WTC11 (cell line): ENCODE measurements around the gene CD28. TPM values are rescaled to one million over a fixed set of nuclear protein-coding genes. Genes with fewer than 3 reads are reported as not detected.

Source experiments
- GRHL2 ChIP-seq: fragments of 250-450 bp; sonication (Bioruptor Pico); IDR thresholded peaks from 2 replicates; pipeline ENCODE4 v1.8.0; 2022; ENCODE audit warnings: mild to moderate bottlenecking, moderate library complexity; ENCODE audit not compliant: insufficient replicate concordance, severe bottlenecking
- IRF2 ChIP-seq: sonication (generic); formaldehyde crosslinking; IDR thresholded peaks from 2 replicates; pipeline ENCODE4 v1.8.0; 2022; ENCODE audit warnings: low read depth, missing genetic modification reagents, borderline replicate concordance
- KAT7 ChIP-seq: sonication (generic); formaldehyde crosslinking; IDR thresholded peaks from 2 replicates; pipeline ENCODE4 v1.8.1; 2023; ENCODE audit warnings: missing genetic modification reagents, mild to moderate bottlenecking, borderline replicate concordance
- NFE2L1 ChIP-seq: sonication (generic); formaldehyde crosslinking; IDR thresholded peaks from 2 replicates; pipeline ENCODE4 v1.8.1; 2023; ENCODE audit warnings: missing genetic modification reagents
- NR1H2 ChIP-seq: sonication (generic); formaldehyde crosslinking; IDR thresholded peaks from 2 replicates; pipeline ENCODE4 v1.9.0; 2021; ENCODE audit warnings: mild to moderate bottlenecking, moderate library complexity, missing genetic modification reagents
- NR3C1 ChIP-seq: sonication (generic); formaldehyde crosslinking; conservative IDR thresholded peaks from 2 replicates; pipeline ENCODE4 v1.8.1; 2023; ENCODE audit warnings: low read depth, mild to moderate bottlenecking, missing genetic modification reagents
- TCF7 ChIP-seq: sonication (generic); formaldehyde crosslinking; IDR thresholded peaks from 2 replicates; pipeline ENCODE4 v1.8.0; 2022; ENCODE audit warnings: mild to moderate bottlenecking, low read depth, missing genetic modification reagents, moderate library complexity
- ZNF219 ChIP-seq: sonication (generic); formaldehyde crosslinking; IDR thresholded peaks from 2 replicates; pipeline ENCODE4 v1.8.0; 2023; ENCODE audit warnings: missing genetic modification reagents, mild to moderate bottlenecking, borderline replicate concordance
- ZNF232 ChIP-seq: sonication (generic); formaldehyde crosslinking; IDR thresholded peaks from 2 replicates; pipeline ENCODE4 v1.8.0; 2022; ENCODE audit warnings: mild to moderate bottlenecking, missing genetic modification reagents
- total RNA-seq: library from RNA; stranded (reverse); gene quantifications from 3 replicates; pipeline ENCODE4 v1.2.3, GENCODE V29; 2021
- TF ChIP-seq, protein P1 (sequence below): fragments of 250-450 bp; sonication (Bioruptor Pico); IDR thresholded peaks from 2 replicates; pipeline ENCODE4 v1.9.0; 2021; ENCODE audit warnings: mild to moderate bottlenecking, borderline replicate concordance
- TF ChIP-seq, protein P2 (sequence below): sonication (generic); formaldehyde crosslinking; IDR thresholded peaks from 2 replicates; pipeline ENCODE4 v1.8.0; 2022; ENCODE audit warnings: mild to moderate bottlenecking, missing genetic modification reagents
- TF ChIP-seq, protein P3 (sequence below): sonication (generic); formaldehyde crosslinking; IDR thresholded peaks from 2 replicates; pipeline ENCODE4 v1.8.1; 2023; ENCODE audit warnings: mild to moderate bottlenecking, moderate library complexity, missing genetic modification reagents
- TF ChIP-seq, protein P4 (sequence below): sonication (generic); formaldehyde crosslinking; IDR thresholded peaks from 2 replicates; pipeline ENCODE4 v1.8.1; 2022; ENCODE audit warnings: missing genetic modification reagents, borderline replicate concordance
- TF ChIP-seq, protein P5 (sequence below): sonication (generic); formaldehyde crosslinking; IDR thresholded peaks from 2 replicates; pipeline ENCODE4 v1.8.0; 2022; ENCODE audit warnings: missing genetic modification reagents

CD28 gene
- total RNA-seq, 1 experiment from 2014 or later = 0.11 TPM

DNA sequence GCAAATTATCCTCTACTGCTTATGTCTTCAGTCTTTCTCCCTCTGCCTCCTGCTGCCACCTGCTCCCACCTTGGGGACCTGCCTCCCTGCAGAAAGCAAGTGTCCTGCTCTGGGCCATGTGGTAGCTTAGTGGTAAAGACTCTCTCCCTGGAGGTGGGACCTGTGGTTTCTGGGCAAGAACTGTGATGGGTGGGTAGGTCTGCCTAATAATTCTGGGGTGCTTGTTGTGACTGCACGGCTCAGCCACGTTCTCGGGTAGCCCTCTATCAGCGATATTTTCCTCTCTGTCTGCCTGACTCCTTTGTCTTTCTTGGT is 16.4 kb upstream of the CD28 start (continued):
- TF ChIP-seq, protein P1, sequence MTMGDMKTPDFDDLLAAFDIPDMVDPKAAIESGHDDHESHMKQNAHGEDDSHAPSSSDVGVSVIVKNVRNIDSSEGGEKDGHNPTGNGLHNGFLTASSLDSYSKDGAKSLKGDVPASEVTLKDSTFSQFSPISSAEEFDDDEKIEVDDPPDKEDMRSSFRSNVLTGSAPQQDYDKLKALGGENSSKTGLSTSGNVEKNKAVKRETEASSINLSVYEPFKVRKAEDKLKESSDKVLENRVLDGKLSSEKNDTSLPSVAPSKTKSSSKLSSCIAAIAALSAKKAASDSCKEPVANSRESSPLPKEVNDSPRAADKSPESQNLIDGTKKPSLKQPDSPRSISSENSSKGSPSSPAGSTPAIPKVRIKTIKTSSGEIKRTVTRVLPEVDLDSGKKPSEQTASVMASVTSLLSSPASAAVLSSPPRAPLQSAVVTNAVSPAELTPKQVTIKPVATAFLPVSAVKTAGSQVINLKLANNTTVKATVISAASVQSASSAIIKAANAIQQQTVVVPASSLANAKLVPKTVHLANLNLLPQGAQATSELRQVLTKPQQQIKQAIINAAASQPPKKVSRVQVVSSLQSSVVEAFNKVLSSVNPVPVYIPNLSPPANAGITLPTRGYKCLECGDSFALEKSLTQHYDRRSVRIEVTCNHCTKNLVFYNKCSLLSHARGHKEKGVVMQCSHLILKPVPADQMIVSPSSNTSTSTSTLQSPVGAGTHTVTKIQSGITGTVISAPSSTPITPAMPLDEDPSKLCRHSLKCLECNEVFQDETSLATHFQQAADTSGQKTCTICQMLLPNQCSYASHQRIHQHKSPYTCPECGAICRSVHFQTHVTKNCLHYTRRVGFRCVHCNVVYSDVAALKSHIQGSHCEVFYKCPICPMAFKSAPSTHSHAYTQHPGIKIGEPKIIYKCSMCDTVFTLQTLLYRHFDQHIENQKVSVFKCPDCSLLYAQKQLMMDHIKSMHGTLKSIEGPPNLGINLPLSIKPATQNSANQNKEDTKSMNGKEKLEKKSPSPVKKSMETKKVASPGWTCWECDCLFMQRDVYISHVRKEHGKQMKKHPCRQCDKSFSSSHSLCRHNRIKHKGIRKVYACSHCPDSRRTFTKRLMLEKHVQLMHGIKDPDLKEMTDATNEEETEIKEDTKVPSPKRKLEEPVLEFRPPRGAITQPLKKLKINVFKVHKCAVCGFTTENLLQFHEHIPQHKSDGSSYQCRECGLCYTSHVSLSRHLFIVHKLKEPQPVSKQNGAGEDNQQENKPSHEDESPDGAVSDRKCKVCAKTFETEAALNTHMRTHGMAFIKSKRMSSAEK (CRISPR knock-in tag) = no peak
- TF ChIP-seq ZNF232 (CRISPR knock-in tag) (no peak), TCF7 (CRISPR knock-in tag) (no peak), IRF2 (CRISPR knock-in tag) (no peak), NR1H2 (CRISPR knock-in tag) (no peak), ZNF219 (CRISPR knock-in tag) (no peak), GRHL2 (CRISPR knock-in tag) (no peak), NR3C1 (CRISPR knock-in tag) (no peak), KAT7 (CRISPR knock-in tag) (no peak), NFE2L1 (CRISPR knock-in tag) (no peak)
- TF ChIP-seq, protein P2, sequence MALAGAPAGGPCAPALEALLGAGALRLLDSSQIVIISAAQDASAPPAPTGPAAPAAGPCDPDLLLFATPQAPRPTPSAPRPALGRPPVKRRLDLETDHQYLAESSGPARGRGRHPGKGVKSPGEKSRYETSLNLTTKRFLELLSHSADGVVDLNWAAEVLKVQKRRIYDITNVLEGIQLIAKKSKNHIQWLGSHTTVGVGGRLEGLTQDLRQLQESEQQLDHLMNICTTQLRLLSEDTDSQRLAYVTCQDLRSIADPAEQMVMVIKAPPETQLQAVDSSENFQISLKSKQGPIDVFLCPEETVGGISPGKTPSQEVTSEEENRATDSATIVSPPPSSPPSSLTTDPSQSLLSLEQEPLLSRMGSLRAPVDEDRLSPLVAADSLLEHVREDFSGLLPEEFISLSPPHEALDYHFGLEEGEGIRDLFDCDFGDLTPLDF (CRISPR knock-in tag) = no peak
- TF ChIP-seq, protein P3, sequence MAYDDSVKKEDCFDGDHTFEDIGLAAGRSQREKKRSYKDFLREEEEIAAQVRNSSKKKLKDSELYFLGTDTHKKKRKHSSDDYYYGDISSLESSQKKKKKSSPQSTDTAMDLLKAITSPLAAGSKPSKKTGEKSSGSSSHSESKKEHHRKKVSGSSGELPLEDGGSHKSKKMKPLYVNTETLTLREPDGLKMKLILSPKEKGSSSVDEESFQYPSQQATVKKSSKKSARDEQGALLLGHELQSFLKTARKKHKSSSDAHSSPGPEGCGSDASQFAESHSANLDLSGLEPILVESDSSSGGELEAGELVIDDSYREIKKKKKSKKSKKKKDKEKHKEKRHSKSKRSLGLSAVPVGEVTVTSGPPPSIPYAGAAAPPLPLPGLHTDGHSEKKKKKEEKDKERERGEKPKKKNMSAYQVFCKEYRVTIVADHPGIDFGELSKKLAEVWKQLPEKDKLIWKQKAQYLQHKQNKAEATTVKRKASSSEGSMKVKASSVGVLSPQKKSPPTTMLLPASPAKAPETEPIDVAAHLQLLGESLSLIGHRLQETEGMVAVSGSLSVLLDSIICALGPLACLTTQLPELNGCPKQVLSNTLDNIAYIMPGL (CRISPR knock-in tag) = no peak
- TF ChIP-seq, protein P4, sequence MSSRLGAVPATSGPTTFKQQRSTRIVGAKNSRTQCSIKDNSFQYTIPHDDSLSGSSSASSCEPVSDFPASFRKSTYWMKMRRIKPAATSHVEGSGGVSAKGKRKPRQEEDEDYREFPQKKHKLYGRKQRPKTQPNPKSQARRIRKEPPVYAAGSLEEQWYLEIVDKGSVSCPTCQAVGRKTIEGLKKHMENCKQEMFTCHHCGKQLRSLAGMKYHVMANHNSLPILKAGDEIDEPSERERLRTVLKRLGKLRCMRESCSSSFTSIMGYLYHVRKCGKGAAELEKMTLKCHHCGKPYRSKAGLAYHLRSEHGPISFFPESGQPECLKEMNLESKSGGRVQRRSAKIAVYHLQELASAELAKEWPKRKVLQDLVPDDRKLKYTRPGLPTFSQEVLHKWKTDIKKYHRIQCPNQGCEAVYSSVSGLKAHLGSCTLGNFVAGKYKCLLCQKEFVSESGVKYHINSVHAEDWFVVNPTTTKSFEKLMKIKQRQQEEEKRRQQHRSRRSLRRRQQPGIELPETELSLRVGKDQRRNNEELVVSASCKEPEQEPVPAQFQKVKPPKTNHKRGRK (CRISPR knock-in tag) = no peak
- TF ChIP-seq, protein P5, sequence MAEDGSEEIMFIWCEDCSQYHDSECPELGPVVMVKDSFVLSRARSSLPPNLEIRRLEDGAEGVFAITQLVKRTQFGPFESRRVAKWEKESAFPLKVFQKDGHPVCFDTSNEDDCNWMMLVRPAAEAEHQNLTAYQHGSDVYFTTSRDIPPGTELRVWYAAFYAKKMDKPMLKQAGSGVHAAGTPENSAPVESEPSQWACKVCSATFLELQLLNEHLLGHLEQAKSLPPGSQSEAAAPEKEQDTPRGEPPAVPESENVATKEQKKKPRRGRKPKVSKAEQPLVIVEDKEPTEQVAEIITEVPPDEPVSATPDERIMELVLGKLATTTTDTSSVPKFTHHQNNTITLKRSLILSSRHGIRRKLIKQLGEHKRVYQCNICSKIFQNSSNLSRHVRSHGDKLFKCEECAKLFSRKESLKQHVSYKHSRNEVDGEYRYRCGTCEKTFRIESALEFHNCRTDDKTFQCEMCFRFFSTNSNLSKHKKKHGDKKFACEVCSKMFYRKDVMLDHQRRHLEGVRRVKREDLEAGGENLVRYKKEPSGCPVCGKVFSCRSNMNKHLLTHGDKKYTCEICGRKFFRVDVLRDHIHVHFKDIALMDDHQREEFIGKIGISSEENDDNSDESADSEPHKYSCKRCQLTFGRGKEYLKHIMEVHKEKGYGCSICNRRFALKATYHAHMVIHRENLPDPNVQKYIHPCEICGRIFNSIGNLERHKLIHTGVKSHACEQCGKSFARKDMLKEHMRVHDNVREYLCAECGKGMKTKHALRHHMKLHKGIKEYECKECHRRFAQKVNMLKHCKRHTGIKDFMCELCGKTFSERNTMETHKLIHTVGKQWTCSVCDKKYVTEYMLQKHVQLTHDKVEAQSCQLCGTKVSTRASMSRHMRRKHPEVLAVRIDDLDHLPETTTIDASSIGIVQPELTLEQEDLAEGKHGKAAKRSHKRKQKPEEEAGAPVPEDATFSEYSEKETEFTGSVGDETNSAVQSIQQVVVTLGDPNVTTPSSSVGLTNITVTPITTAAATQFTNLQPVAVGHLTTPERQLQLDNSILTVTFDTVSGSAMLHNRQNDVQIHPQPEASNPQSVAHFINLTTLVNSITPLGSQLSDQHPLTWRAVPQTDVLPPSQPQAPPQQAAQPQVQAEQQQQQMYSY (CRISPR knock-in tag) = no peak
